ENCODE results near the gene MPDZ. TPM values are rescaled to one million over a fixed set of nuclear protein-coding genes. Genes with fewer than 3 reads are reported as not detected.

MPDZ gene
- total RNA-seq, 1 experiment from 2014 or later, result 25.2 TPM

- Histone ChIP-seq H3K4me3 (no peak overlapping the region), H3K4me1 (replicated peaks) (no peaks in the 10 kb centered on the region), H3K27ac (no peak overlapping the region), H3K9me3 (replicated peaks) (no peaks in the 10 kb centered on the region), H3K36me3 (peaks cover 4% of the 10 kb centered on the region; the same call in 1 of the 2 replicates), H3K27me3 (replicated peaks) (no peaks in the 10 kb centered on the region)
- DNase-seq (ENCODE audit: low read depth in 1 of 2, low spot score in 2 of 2), result no peak
Observed at GRCh38 chr9:13189362-13189761, 90.1 kb downstream of the MPDZ start.

- no peak overlapping the region for H3K27ac ChIP-seq
- no peak for DNase-seq (ENCODE audit: low read depth in 1 of 2, low spot score in 2 of 2)
- no peaks in the 10 kb centered on the region for H3K27me3 ChIP-seq (replicated peaks)
- no peak overlapping the region for H3K4me3 ChIP-seq
- H3K9me3 ChIP-seq (replicated peaks), result no peaks in the 10 kb centered on the region
- peaks cover 4% of the 10 kb centered on the region; the same call in 1 of the 2 replicates for H3K36me3 ChIP-seq
- no peaks in the 10 kb centered on the region for H3K4me1 ChIP-seq (replicated peaks)
Observed at GRCh38 chr9:13186774-13187173, 92.7 kb downstream of the MPDZ start.

GRCh38 chr9:13186091-13186490 lies 93.4 kb downstream of the MPDZ start:
- no peak overlapping the region for H3K4me3 ChIP-seq
- peaks cover 4% of the 10 kb centered on the region; the same call in 1 of the 2 replicates for H3K36me3 ChIP-seq
- no peaks in the 10 kb centered on the region for H3K9me3 ChIP-seq (replicated peaks)
- H3K4me1 ChIP-seq (replicated peaks), result no peaks in the 10 kb centered on the region
- H3K27ac ChIP-seq, result no peak overlapping the region
- no peak for DNase-seq (ENCODE audit: low read depth in 1 of 2, low spot score in 2 of 2)
- no peaks in the 10 kb centered on the region for H3K27me3 ChIP-seq (replicated peaks)

- no peak for DNase-seq (ENCODE audit: low read depth in 1 of 2, low spot score in 2 of 2)
- Histone ChIP-seq H3K36me3 (no peaks in the 10 kb centered on the region; the same call in 1 of the 2 replicates), H3K27me3 (replicated peaks) (no peaks in the 10 kb centered on the region), H3K9me3 (replicated peaks) (no peaks in the 10 kb centered on the region), H3K4me1 (replicated peaks) (no peaks in the 10 kb centered on the region), H3K4me3 (no peak overlapping the region), H3K27ac (no peak overlapping the region)
Observed at GRCh38 chr9:13181652-13182051, 97.8 kb downstream of the MPDZ start.

GRCh38 chr9:13179257-13179656 lies 100.2 kb downstream of the MPDZ start:
- H3K36me3 ChIP-seq, result no peaks in the 10 kb centered on the region
- H3K27me3 ChIP-seq (replicated peaks), result no peaks in the 10 kb centered on the region
- no peaks in the 10 kb centered on the region for H3K4me1 ChIP-seq (replicated peaks)
- no peak overlapping the region for H3K4me3 ChIP-seq
- no peak for DNase-seq (ENCODE audit: low read depth in 1 of 2, low spot score in 2 of 2)
- H3K9me3 ChIP-seq (replicated peaks), result no peaks in the 10 kb centered on the region
- no peak overlapping the region for H3K27ac ChIP-seq

- no peak for DNase-seq (ENCODE audit: low read depth in 1 of 2, low spot score in 2 of 2)
- H3K36me3 ChIP-seq, result no peaks in the 10 kb centered on the region
Observed at GRCh38 chr9:13175732-13176131, 103.8 kb downstream of the MPDZ start.

GRCh38 chr9:13174906-13175639 lies 104.4 kb downstream of the MPDZ start:
- H3K27ac ChIP-seq, result no peak overlapping the region
- no peaks in the 10 kb centered on the region for H3K9me3 ChIP-seq (replicated peaks)
- H3K4me1 ChIP-seq (replicated peaks), result no peaks in the 10 kb centered on the region
- no peak overlapping the region for H3K4me3 ChIP-seq
- no peaks in the 10 kb centered on the region for H3K27me3 ChIP-seq (replicated peaks)
- no peak for DNase-seq (ENCODE audit: low read depth in 1 of 2, low spot score in 2 of 2)
- H3K36me3 ChIP-seq, result no peaks in the 10 kb centered on the region

More at GRCh38 chr9:13175732-13176131, 103.8 kb downstream of the MPDZ start:
- Histone ChIP-seq H3K27ac (no peak overlapping the region), H3K27me3 (replicated peaks) (no peaks in the 10 kb centered on the region), H3K4me1 (replicated peaks) (no peaks in the 10 kb centered on the region), H3K9me3 (replicated peaks) (no peaks in the 10 kb centered on the region), H3K4me3 (no peak overlapping the region)

- Histone ChIP-seq H3K36me3 (no peaks in the 10 kb centered on the region), H3K27me3 (replicated peaks) (no peaks in the 10 kb centered on the region), H3K4me3 (no peak overlapping the region), H3K4me1 (replicated peaks) (no peaks in the 10 kb centered on the region), H3K9me3 (replicated peaks) (no peaks in the 10 kb centered on the region), H3K27ac (no peak overlapping the region)
- no peak for DNase-seq (ENCODE audit: low read depth in 1 of 2, low spot score in 2 of 2)
Observed at GRCh38 chr9:13173553-13173952, 105.9 kb downstream of the MPDZ start.

- Histone ChIP-seq H3K4me3 (no peak overlapping the region), H3K36me3 (no peaks in the 10 kb centered on the region), H3K4me1 (replicated peaks) (no peaks in the 10 kb centered on the region), H3K9me3 (replicated peaks) (no peaks in the 10 kb centered on the region), H3K27ac (no peak overlapping the region), H3K27me3 (replicated peaks) (no peaks in the 10 kb centered on the region)
- no peak for DNase-seq (ENCODE audit: low read depth in 1 of 2, low spot score in 2 of 2)
Observed at GRCh38 chr9:13171261-13171660, 108.2 kb downstream of the MPDZ start.

- H3K4me1 ChIP-seq (replicated peaks), result no peaks in the 10 kb centered on the region
- H3K27me3 ChIP-seq (replicated peaks), result no peaks in the 10 kb centered on the region
- no peaks in the 10 kb centered on the region for H3K9me3 ChIP-seq (replicated peaks)
- no peak overlapping the region for H3K4me3 ChIP-seq
- DNase-seq (ENCODE audit: low read depth in 1 of 2, low spot score in 2 of 2), result no peak
- H3K27ac ChIP-seq, result no peak overlapping the region
- H3K36me3 ChIP-seq, result no peaks in the 10 kb centered on the region
Observed at GRCh38 chr9:13166996-13167395, 112.5 kb downstream of the MPDZ start.

GRCh38 chr9:13165956-13166355 lies 113.5 kb downstream of the MPDZ start:
- Histone ChIP-seq H3K36me3 (no peaks in the 10 kb centered on the region), H3K9me3 (replicated peaks) (no peaks in the 10 kb centered on the region), H3K27ac (no peak overlapping the region), H3K27me3 (replicated peaks) (no peaks in the 10 kb centered on the region), H3K4me3 (no peak overlapping the region), H3K4me1 (replicated peaks) (no peaks in the 10 kb centered on the region)
- DNase-seq (ENCODE audit: low read depth in 1 of 2, low spot score in 2 of 2), result no peak

- no peak for DNase-seq (ENCODE audit: low read depth in 1 of 2, low spot score in 2 of 2)
- Histone ChIP-seq H3K27ac (no peak overlapping the region), H3K4me3 (no peak overlapping the region), H3K9me3 (replicated peaks) (no peaks in the 10 kb centered on the region), H3K4me1 (replicated peaks) (no peaks in the 10 kb centered on the region), H3K27me3 (replicated peaks) (no peaks in the 10 kb centered on the region), H3K36me3 (no peaks in the 10 kb centered on the region)
Observed at GRCh38 chr9:13165236-13165945, 114.1 kb downstream of the MPDZ start.

GRCh38 chr9:13163946-13164345 lies 115.5 kb downstream of the MPDZ start:
- H3K27me3 ChIP-seq (replicated peaks), result no peaks in the 10 kb centered on the region
- no peaks in the 10 kb centered on the region for H3K4me1 ChIP-seq (replicated peaks)

GRCh38 chr9:13163287-13163686 lies 116.2 kb downstream of the MPDZ start:
- H3K27me3 ChIP-seq (replicated peaks), result no peaks in the 10 kb centered on the region
- no peak overlapping the region for H3K27ac ChIP-seq
- no peaks in the 10 kb centered on the region for H3K36me3 ChIP-seq
- H3K9me3 ChIP-seq (replicated peaks), result no peaks in the 10 kb centered on the region
- H3K4me3 ChIP-seq, result no peak overlapping the region
- no peak for DNase-seq (ENCODE audit: low read depth in 1 of 2, low spot score in 2 of 2)
- H3K4me1 ChIP-seq (replicated peaks), result no peaks in the 10 kb centered on the region

More at GRCh38 chr9:13163946-13164345, 115.5 kb downstream of the MPDZ start:
- Histone ChIP-seq H3K36me3 (no peaks in the 10 kb centered on the region), H3K27ac (no peak overlapping the region), H3K9me3 (replicated peaks) (no peaks in the 10 kb centered on the region), H3K4me3 (no peak overlapping the region)
- DNase-seq (ENCODE audit: low read depth in 1 of 2, low spot score in 2 of 2), result no peak
